GM12864 (cell line): Measurements from ENCODE around the gene NOL7.

Experiments
- DNase-seq: peaks from one replicate; pipeline ENCODE4 v3.0.0-alpha.2; 2011; ENCODE audit warnings: low read depth
- H3K4me3 ChIP-seq: 2 replicates; pipeline ENCODE4 v1.5.1; 2011; ENCODE audit warnings: mild to moderate bottlenecking, low read depth, low read length, control low read depth
- TF ChIP-seq, protein P1 (sequence below): IDR thresholded peaks from 2 replicates; pipeline ENCODE4 v1.5.1; 2011; ENCODE audit warnings: low read depth, mild to moderate bottlenecking, moderate library complexity, low read length, control low read depth, inconsistent platforms; ENCODE audit errors: missing control alignments

The NOL7 gene

DNA sequence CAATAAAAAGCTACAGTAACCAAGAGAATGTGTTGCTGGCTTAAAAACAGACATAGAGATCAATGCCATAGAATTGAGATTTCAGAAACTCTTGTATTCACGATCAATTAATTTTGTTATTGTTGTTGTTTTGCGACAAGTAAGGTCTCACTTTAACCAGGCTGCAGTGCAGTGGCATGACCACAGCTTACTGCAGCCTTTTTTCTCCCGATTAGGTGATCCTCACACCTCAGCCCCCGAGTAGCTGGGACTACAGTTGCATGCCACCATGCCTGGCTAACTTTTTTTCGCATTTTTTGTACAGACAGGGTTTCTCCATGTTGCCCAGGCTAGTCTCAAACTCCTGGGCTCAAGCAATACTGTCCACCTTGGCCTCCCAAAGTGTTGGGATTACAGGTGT, 54.3 kb downstream of the NOL7 start:
- TF ChIP-seq, protein P1, sequence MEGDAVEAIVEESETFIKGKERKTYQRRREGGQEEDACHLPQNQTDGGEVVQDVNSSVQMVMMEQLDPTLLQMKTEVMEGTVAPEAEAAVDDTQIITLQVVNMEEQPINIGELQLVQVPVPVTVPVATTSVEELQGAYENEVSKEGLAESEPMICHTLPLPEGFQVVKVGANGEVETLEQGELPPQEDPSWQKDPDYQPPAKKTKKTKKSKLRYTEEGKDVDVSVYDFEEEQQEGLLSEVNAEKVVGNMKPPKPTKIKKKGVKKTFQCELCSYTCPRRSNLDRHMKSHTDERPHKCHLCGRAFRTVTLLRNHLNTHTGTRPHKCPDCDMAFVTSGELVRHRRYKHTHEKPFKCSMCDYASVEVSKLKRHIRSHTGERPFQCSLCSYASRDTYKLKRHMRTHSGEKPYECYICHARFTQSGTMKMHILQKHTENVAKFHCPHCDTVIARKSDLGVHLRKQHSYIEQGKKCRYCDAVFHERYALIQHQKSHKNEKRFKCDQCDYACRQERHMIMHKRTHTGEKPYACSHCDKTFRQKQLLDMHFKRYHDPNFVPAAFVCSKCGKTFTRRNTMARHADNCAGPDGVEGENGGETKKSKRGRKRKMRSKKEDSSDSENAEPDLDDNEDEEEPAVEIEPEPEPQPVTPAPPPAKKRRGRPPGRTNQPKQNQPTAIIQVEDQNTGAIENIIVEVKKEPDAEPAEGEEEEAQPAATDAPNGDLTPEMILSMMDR = no peak
- no peak for DNase-seq
- no peak overlapping the region for H3K4me3 ChIP-seq
